Lower leg skin (tissue), 4 donors: ENCODE measurements around the gene FASTKD2. TPM values are rescaled to one million over a fixed set of nuclear protein-coding genes. Genes with fewer than 3 reads are reported as not detected.

ENCODE experiments used
- DNase-seq, 2 donors: peaks; one replicate each; pipeline ENCODE4 v3.0.0-alpha.2; 2019; ENCODE audit warnings: low spot score in 2 of 2
- H3K4me3 ChIP-seq: fragments of 200-600 bp; sonication (generic); 2 replicates; pipeline ENCODE4 v1.5.1; 2017; ENCODE audit warnings: mild to moderate bottlenecking, low read depth; ENCODE audit not compliant: poor library complexity, severe bottlenecking
- POLR2A ChIP-seq, 2 donors: fragments of 450-650 bp; IDR thresholded peaks; one replicate each; pipeline ENCODE4 v1.6.1; 2016 to 2017; ENCODE audit warnings: antibody characterized with exemption in 2 of 2, mild to moderate bottlenecking in 1 of 2, moderate library complexity in 1 of 2
- WGBS, 2 donors: methylation state at CpG; one replicate each; pipeline ENCODE4 v1.1.5; 2018; 5-methylcytosine and 5-hydroxymethylcytosine counted together
- intact Hi-C: fragments of 100-400 bp; cut with DNase I; formaldehyde crosslinking; loops from one replicate; pipeline ENCODE4 v1.15.0; 2023; ENCODE audit warnings: low total_unique reads
- total RNA-seq, 4 donors: library from RNA; depleted of rRNA; stranded (reverse); fragments of >200 nt; gene quantifications; one replicate each; pipeline ENCODE4 v1.1.0, GENCODE V29; 2016
- TF ChIP-seq, protein P1 (sequence below), 3 donors: fragments of 450-650 bp; IDR thresholded peaks; one replicate each; pipeline ENCODE4 v1.5.1; 2016; ENCODE audit warnings: antibody characterized with exemption in 3 of 3, mild to moderate bottlenecking in 3 of 3, moderate library complexity in 2 of 3

FASTKD2 gene
- total RNA-seq, 4 donors from 2014 or later: 21.4 to 25.4 (median 23.8) TPM

DNA sequence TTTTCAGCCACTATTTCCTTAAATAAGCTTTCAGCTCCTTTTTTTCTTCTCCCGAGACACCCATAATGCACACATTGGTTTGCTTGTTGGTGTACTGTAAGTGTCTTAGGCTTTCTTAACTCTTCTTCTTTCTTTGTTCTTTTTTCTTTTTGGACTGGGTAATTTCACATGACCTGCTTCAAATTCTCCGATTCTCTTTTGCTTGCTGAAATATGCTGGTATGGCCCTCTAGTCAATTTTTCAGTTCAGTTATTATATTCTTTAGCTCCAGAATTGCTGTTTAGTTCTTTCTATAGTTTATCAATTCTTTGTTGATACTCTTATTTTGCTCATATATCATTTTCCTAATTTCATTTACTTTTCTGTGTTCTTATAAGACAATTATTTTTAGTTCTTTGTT is 15.3 kb downstream of the FASTKD2 start:
- no peak for DNase-seq
- TF ChIP-seq, protein P1, sequence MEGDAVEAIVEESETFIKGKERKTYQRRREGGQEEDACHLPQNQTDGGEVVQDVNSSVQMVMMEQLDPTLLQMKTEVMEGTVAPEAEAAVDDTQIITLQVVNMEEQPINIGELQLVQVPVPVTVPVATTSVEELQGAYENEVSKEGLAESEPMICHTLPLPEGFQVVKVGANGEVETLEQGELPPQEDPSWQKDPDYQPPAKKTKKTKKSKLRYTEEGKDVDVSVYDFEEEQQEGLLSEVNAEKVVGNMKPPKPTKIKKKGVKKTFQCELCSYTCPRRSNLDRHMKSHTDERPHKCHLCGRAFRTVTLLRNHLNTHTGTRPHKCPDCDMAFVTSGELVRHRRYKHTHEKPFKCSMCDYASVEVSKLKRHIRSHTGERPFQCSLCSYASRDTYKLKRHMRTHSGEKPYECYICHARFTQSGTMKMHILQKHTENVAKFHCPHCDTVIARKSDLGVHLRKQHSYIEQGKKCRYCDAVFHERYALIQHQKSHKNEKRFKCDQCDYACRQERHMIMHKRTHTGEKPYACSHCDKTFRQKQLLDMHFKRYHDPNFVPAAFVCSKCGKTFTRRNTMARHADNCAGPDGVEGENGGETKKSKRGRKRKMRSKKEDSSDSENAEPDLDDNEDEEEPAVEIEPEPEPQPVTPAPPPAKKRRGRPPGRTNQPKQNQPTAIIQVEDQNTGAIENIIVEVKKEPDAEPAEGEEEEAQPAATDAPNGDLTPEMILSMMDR (IDR thresholded peaks at IDR 0.05): no peak
- no peak for TF ChIP-seq POLR2A (IDR thresholded peaks at IDR 0.05)
- intact Hi-C loops: loop anchor here (5.0 kb wide), 1 partner anchor 942 kb away; no protein-coding TSS in a partner anchor
- WGBS, 2 donors: 97% methylated on average over 2 of the region's 2 CpGs
- no peak overlapping the region for H3K4me3 ChIP-seq

DNA sequence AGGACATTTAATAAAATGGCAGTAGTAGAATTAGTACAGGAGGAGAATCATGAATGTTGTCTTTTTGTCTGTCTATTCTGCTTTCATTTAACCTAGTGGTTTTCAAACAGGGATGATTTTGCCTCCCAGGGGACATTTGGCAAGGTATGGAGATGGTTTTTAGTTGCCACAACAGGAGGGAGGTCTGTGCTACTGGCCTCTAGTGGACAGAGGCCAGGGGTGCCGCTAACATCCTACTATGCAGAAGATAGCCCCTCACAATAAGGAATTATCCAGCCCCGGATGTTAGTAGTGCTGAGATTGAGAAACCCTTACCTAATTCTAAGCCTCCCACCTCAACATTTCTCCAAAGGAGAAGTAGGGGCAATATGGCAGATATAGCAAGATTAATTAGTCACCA is 18.3 kb downstream of the FASTKD2 start:
- 88 to 93% methylated on average over 2 of the region's 2 CpGs for WGBS, 2 donors
- TF ChIP-seq, protein P1 (IDR thresholded peaks at IDR 0.05): no peak
- no peak for TF ChIP-seq POLR2A (IDR thresholded peaks at IDR 0.05)
- intact Hi-C loops: loop anchor here (5.0 kb wide), 1 partner anchor 939 kb away; no protein-coding TSS in a partner anchor
- no peak overlapping the region for H3K4me3 ChIP-seq
- no peak for DNase-seq

DNA sequence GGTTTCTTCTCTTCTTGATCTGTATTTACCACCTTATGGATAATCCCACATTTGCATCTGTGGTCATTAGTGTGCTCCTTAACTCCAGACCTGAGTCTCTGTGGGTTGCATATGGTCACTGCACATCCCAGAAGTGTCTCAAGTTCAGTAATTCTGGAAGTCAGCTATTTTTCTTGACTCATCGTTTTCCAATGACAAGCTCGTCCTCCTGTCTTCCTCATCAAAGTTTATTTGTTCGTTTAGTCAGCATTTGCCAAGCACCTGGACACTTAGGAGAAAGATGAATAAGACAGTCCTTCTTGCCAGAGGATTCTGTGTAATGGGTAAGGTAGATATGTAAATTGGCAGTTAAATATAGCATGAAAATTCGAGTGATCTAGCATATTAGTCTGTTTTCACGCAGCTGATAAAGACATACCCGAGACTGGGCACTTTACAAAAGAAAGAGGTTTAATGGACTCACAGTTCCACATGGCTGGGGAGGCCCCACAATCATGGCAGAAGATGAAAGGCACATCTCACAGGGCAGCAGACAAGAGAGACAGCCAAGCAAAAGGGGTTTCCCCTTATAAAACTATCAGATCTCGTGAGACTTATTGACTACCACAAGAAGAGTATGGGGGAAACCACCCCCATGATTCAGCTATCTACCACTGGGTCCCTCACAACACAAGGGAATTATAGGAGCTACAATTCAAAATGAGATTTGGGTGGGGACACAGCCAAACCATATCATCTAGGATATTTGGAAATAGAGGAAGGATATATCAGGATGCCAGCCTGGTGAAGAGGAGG is 19.4 kb downstream of the FASTKD2 start:
- intact Hi-C loops: loop anchor here (5.0 kb wide), 1 partner anchor 938 kb away; no protein-coding TSS in a partner anchor
- WGBS, 2 donors: 89 to 91% methylated on average over 7 of the region's 7 CpGs
- TF ChIP-seq POLR2A (IDR thresholded peaks at IDR 0.05): no peak
- TF ChIP-seq, protein P1 (IDR thresholded peaks at IDR 0.05): no peak
- no peak overlapping the region for H3K4me3 ChIP-seq
- DNase-seq: no peak

DNA sequence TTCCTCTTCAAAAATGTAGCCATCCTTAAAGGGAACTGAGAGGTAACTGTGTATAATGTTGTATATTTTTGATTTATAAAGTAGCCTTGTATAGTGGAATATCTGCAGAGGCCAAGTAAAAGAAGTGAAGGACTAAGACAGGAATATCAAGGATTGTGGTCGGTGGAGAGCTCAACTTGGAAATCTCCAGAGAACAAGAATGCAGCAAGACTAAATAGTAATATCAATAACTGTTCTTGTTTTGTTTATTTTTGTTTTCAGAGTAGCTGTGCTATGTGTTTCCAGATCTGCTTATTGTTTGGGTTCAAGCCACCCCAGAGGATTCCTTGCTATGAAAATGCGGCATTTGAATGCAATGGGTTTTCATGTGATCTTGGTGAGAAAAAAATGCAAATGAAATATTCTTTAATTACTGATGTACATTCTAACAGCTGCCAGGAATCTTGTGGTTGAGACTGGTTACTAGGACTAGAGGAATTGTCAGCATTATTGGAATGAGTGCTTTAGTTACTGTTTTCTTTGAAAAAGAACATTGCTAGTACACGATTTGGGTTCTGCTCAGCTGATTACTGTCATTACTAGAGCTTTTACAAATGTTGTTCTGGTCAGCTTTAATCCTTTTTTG is 25.0 kb downstream of the FASTKD2 start:
- 78 to 80% methylated on average over 3 of the region's 3 CpGs for WGBS, 2 donors
- no peak overlapping the region for H3K4me3 ChIP-seq
- intact Hi-C loops: no loop called here
- TF ChIP-seq, protein P1 (IDR thresholded peaks at IDR 0.05): no peak
- no peak for TF ChIP-seq POLR2A (IDR thresholded peaks at IDR 0.05)
- DNase-seq: no peak

- intact Hi-C loops: no loop called here
- TF ChIP-seq, protein P1 (IDR thresholded peaks at IDR 0.05): no peak
- no peak for TF ChIP-seq POLR2A (IDR thresholded peaks at IDR 0.05)
These were observed 27.2 kb downstream of the FASTKD2 start for GRCh38 chr2:206792645-206793044.

More at GRCh38 chr2:206792645-206793044, 27.2 kb downstream of the FASTKD2 start:
- no peak for DNase-seq
- H3K4me3 ChIP-seq: no peak overlapping the region
- WGBS, 2 donors: 78 to 80% methylated on average over 5 of the region's 5 CpGs
